Stimulated activated CD8-positive, alpha-beta memory T cell treated with anti-CD3 and anti-CD28 coated beads, Interleukin-15, amount 100 ng/mL, for 4 hours (primary cell): ENCODE results near the gene SLC5A3.
A peak's percentile ranks its signal among the peaks of the same experiment; 100 is the strongest.

Experiments used
- DNase-seq, 2 donors: peaks; one replicate each; pipeline ENCODE4 v3.0.0-alpha.2; 2020; ENCODE audit warnings: low read depth in 2 of 2

Gene SLC5A3

GRCh38 chr21:34073032-34073748 lies at the start of gene SLC5A3, which contains the start of gene MRPS6:
TSS of gene SLC5A3 (plus strand) at chr21:34073578. CDS start at chr21:34095199, 21,621 bp downstream.
TSS of gene MRPS6 (plus strand) at chr21:34073578. CDS start at chr21:34073701, 123 bp downstream.
- DNase-seq = peak; percentile 48 to 57

- DNase-seq = no peak
Measured at GRCh38 chr21:34023691-34024373, 49.5 kb upstream of the SLC5A3 start.

- DNase-seq = no peak
Measured at GRCh38 chr21:34024374-34024693, 49.0 kb upstream of the SLC5A3 start.

GRCh38 chr21:34027721-34028461 lies 45.5 kb upstream of the SLC5A3 start:
- no peak for DNase-seq

- DNase-seq = peak; percentile 17 to 27
Measured at GRCh38 chr21:34029743-34030528, 43.4 kb upstream of the SLC5A3 start.

- DNase-seq = no peak
Measured at GRCh38 chr21:34031835-34032370, 41.5 kb upstream of the SLC5A3 start.

GRCh38 chr21:34034369-34035014 lies 38.9 kb upstream of the SLC5A3 start:
- DNase-seq = no peak

GRCh38 chr21:34035619-34036354 lies 37.6 kb upstream of the SLC5A3 start:
- DNase-seq = no peak

- no peak for DNase-seq
Measured at GRCh38 chr21:34037009-34037795, 36.2 kb upstream of the SLC5A3 start.

GRCh38 chr21:34039678-34040382 lies 33.5 kb upstream of the SLC5A3 start:
- DNase-seq = no peak

GRCh38 chr21:34042735-34043134 lies 30.6 kb upstream of the SLC5A3 start:
- no peak for DNase-seq

- DNase-seq = no peak
Measured at GRCh38 chr21:34043333-34043732, 30.0 kb upstream of the SLC5A3 start.

- no peak for DNase-seq
Measured at GRCh38 chr21:34046917-34047316, 26.5 kb upstream of the SLC5A3 start.

- DNase-seq = no peak
Measured at GRCh38 chr21:34047835-34048234, 25.5 kb upstream of the SLC5A3 start.

- no peak for DNase-seq
Measured at GRCh38 chr21:34052171-34052570, 21.2 kb upstream of the SLC5A3 start.

GRCh38 chr21:34054259-34054658 lies 19.1 kb upstream of the SLC5A3 start:
- no peak for DNase-seq

- no peak for DNase-seq
Measured at GRCh38 chr21:34055615-34056014, 17.8 kb upstream of the SLC5A3 start.

- no peak for DNase-seq
Measured at GRCh38 chr21:34061983-34062382, 11.4 kb upstream of the SLC5A3 start.

- no peak for DNase-seq
Measured at GRCh38 chr21:34065027-34065426, 8.4 kb upstream of the SLC5A3 start.
